ENCODE measurements around the gene ZBTB40.

DNA sequence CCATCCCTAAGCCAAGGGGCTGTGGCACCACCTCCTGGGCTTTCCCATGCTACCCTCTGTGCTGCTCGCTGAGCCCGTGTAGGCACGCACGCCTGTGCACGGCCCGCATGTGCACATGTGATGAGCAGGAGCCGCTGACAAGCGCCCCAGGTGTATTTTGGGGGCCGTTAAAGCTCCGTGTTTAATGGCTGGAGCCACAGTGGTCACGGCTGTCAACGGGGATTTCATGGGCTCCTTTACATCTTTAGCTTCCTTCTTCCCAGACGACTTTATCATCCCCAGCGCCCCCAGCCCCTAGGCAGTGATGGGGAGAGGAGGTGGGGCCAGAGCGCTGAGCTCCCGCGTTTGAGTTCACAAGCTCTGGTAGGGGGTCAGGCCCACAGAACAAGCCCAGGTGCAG lies 99.9 kb downstream of the ZBTB40 start:
- TF ChIP-seq, protein P1, sequence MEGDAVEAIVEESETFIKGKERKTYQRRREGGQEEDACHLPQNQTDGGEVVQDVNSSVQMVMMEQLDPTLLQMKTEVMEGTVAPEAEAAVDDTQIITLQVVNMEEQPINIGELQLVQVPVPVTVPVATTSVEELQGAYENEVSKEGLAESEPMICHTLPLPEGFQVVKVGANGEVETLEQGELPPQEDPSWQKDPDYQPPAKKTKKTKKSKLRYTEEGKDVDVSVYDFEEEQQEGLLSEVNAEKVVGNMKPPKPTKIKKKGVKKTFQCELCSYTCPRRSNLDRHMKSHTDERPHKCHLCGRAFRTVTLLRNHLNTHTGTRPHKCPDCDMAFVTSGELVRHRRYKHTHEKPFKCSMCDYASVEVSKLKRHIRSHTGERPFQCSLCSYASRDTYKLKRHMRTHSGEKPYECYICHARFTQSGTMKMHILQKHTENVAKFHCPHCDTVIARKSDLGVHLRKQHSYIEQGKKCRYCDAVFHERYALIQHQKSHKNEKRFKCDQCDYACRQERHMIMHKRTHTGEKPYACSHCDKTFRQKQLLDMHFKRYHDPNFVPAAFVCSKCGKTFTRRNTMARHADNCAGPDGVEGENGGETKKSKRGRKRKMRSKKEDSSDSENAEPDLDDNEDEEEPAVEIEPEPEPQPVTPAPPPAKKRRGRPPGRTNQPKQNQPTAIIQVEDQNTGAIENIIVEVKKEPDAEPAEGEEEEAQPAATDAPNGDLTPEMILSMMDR (IDR thresholded peaks at IDR 0.05) = no peak
- no peak for TF ChIP-seq EP300 (IDR thresholded peaks at IDR 0.05)
